Esophagus squamous epithelium (tissue), 5 donors: ENCODE data around the gene LRIG1. TPM values are rescaled to one million over a fixed set of nuclear protein-coding genes. Genes with fewer than 3 reads are reported as not detected.

Source experiments
- DNase-seq: peaks from one replicate; lab custom pipeline; 2025; lab: John Stamatoyannopoulos, UW
- H3K27ac ChIP-seq, 4 donors: fragments of 200-600 bp; sonication (generic); one replicate each; pipeline ENCODE4 v1.5.1; 2016 to 2019; ENCODE audit warnings: mild to moderate bottlenecking in 1 of 4
- H3K27me3 ChIP-seq, 4 donors: fragments of 200-600 bp; sonication (generic); 1 replicate in 3 of 4; 2 replicates in 1 of 4; pipeline versions ENCODE4 v1.5.1 to v1.6.0; 2017 to 2021; ENCODE audit warnings: antibody characterized with exemption in 1 of 4
- H3K36me3 ChIP-seq, 3 donors: fragments of 200-600 bp; sonication (generic); one replicate each; pipeline ENCODE4 v1.5.1; 2016 to 2019
- H3K4me1 ChIP-seq, 3 donors: fragments of 200-600 bp; sonication (generic); one replicate each; pipeline ENCODE4 v1.5.1; 2017 to 2019
- H3K4me3 ChIP-seq, 4 donors: fragments of 200-600 bp; sonication (generic); 1 replicate in 3 of 4; 2 replicates in 1 of 4; pipeline ENCODE4 v1.5.1; 2016 to 2019; ENCODE audit warnings: mild to moderate bottlenecking in 2 of 4, moderate library complexity in 1 of 4
- H3K9me3 ChIP-seq, 3 donors: fragments of 200-600 bp; sonication (generic); one replicate each; pipeline ENCODE4 v1.5.1; 2016 to 2019
- CTCF ChIP-seq, 6 experiments: fragments of 450-650 bp in 4 of 6; fragments of 200-600 bp in 2 of 6; sonication (generic) in 2 of 6; IDR thresholded peaks; one replicate each; pipeline ENCODE4 v1.5.1; 2016 to 2019; ENCODE audit warnings: antibody characterized with exemption in 6 of 6, mild to moderate bottlenecking in 4 of 6, moderate library complexity in 4 of 6
- POLR2A ChIP-seq, 4 donors: fragments of 450-650 bp; IDR thresholded peaks; one replicate each; pipeline ENCODE4 v1.6.1; 2017; ENCODE audit warnings: antibody characterized with exemption in 4 of 4, mild to moderate bottlenecking in 4 of 4, moderate library complexity in 3 of 4
- WGBS, 2 donors: methylation state at CpG; one replicate each; pipeline ENCODE4 v1.1.5; 2018; 5-methylcytosine and 5-hydroxymethylcytosine counted together
- intact Hi-C: fragments of 100-400 bp; cut with DNase I; formaldehyde crosslinking; loops from one replicate; pipeline ENCODE4 v1.15.0; 2022
- total RNA-seq, 4 donors: library from RNA; depleted of rRNA; stranded (reverse); fragments of >200 nt; gene quantifications; one replicate each; pipeline ENCODE4 v1.1.0, GENCODE V29; 2016
- donor health status: DM: yes; HTN: yes; CAD: no.

The LRIG1 gene
- total RNA-seq, 4 donors from 2014 or later: 7.5 to 30.5 (median 15.1) TPM

GRCh38 chr3:66467996-66468735 lies 32.7 kb downstream of the LRIG1 start:
- no peak for DNase-seq
- H3K4me3 ChIP-seq: no peak overlapping the region
- peaks cover 17 to 68% (median 29%) of the 10 kb centered on the region in 3 donors for H3K4me1 ChIP-seq
- no peaks in the 10 kb centered on the region for H3K36me3 ChIP-seq
- H3K27me3 ChIP-seq: no peaks in the 10 kb centered on the region
- TF ChIP-seq CTCF (IDR thresholded peaks at IDR 0.05) (no peak), POLR2A (IDR thresholded peaks at IDR 0.05) (no peak)
- WGBS, 2 donors: 39 to 44% methylated on average over 10 of the region's 10 CpGs
- H3K27ac ChIP-seq: peak overlapping the region in 2 of 4 donors; percentile 4 to 15
- H3K9me3 ChIP-seq: no peaks in the 10 kb centered on the region
- intact Hi-C loops: no loop called here

- no peaks in the 10 kb centered on the region for H3K9me3 ChIP-seq
- H3K36me3 ChIP-seq: no peaks in the 10 kb centered on the region
- peaks cover 10 to 68% (median 22%) of the 10 kb centered on the region in 3 donors for H3K4me1 ChIP-seq
- H3K27me3 ChIP-seq: no peaks in the 10 kb centered on the region
- no peak for DNase-seq
- H3K27ac ChIP-seq: no peak overlapping the region
- no peak for TF ChIP-seq CTCF (IDR thresholded peaks at IDR 0.05)
- TF ChIP-seq POLR2A (IDR thresholded peaks at IDR 0.05): no peak
- 83 to 88% methylated on average over 11 of the region's 11 CpGs for WGBS, 2 donors
- no peak overlapping the region for H3K4me3 ChIP-seq
- intact Hi-C loops: no loop called here
Measured at GRCh38 chr3:66466606-66467270, 34.1 kb downstream of the LRIG1 start.

- no peaks in the 10 kb centered on the region for H3K27me3 ChIP-seq
- no peak overlapping the region for H3K4me3 ChIP-seq
- H3K36me3 ChIP-seq: peaks cover 0 to 6% (median 0%) of the 10 kb centered on the region in 3 donors
- no peaks in the 10 kb centered on the region for H3K9me3 ChIP-seq
- DNase-seq: no peak
- intact Hi-C loops: no loop called here
- no peak for TF ChIP-seq CTCF (IDR thresholded peaks at IDR 0.05)
- TF ChIP-seq POLR2A (IDR thresholded peaks at IDR 0.05): no peak
- 88 to 95% methylated on average over 4 of the region's 4 CpGs for WGBS, 2 donors
- no peak overlapping the region for H3K27ac ChIP-seq
- peaks cover 10 to 61% (median 22%) of the 10 kb centered on the region in 3 donors for H3K4me1 ChIP-seq
Measured at GRCh38 chr3:66465587-66465986, 35.2 kb downstream of the LRIG1 start.

GRCh38 chr3:66465034-66465433 lies 35.8 kb downstream of the LRIG1 start:
- Histone ChIP-seq H3K4me1 (peaks cover 10 to 61% (median 22%) of the 10 kb centered on the region in 3 donors), H3K27me3 (no peaks in the 10 kb centered on the region)

More at GRCh38 chr3:66465034-66465433, 35.8 kb downstream of the LRIG1 start:
- peak overlapping the region in 2 of 4 donors; percentile 32 to 45 for H3K27ac ChIP-seq
- intact Hi-C loops: no loop called here
- H3K9me3 ChIP-seq: no peaks in the 10 kb centered on the region
- no peak for DNase-seq
- TF ChIP-seq POLR2A (IDR thresholded peaks at IDR 0.05) (no peak), CTCF (IDR thresholded peaks at IDR 0.05) (no peak)
- WGBS, 2 donors: 84 to 93% methylated on average over 3 of the region's 3 CpGs
- H3K4me3 ChIP-seq: no peak overlapping the region
- H3K36me3 ChIP-seq: peaks cover 0 to 11% (median 0%) of the 10 kb centered on the region in 3 donors
